PC-9 (cell line): ENCODE data around the gene MFNG. TPM values are rescaled to one million over a fixed set of nuclear protein-coding genes. Genes with fewer than 3 reads are reported as not detected.
A peak's percentile ranks its signal among the peaks of the same experiment; 100 is the strongest.

Experiments used
- BruUV-seq: library from RNA; stranded (reverse); fragments of 400-500 nt; replicated peaks from 2 replicates; lab custom pipeline; 2021; lab: Mats Ljungman, UMichigan
- CTCF ChIA-PET: fragments of 300-600 bp; sonication (Branson Sonifier 250); formaldehyde crosslinking; loops from one replicate; lab custom pipeline; 2022; ENCODE audit warnings: antibody characterized with exemption; lab: Charles Lee
- POLR2A ChIA-PET: fragments of 300-600 bp; sonication (Branson Sonifier 250); formaldehyde crosslinking; loops from one replicate; lab custom pipeline; 2022; ENCODE audit warnings: antibody characterized with exemption; ENCODE audit not compliant: unreplicated experiment; lab: Charles Lee
- DNase-seq, 2 experiments: peaks; one replicate each; pipeline versions ENCODE4 v3.0.0 to v3.0.0-alpha.2; 2015 to 2022; ENCODE audit warnings: mixed read lengths in 1 of 2
- H2AFZ ChIP-seq: fragments of 200-600 bp; sonication (generic); 2 replicates; pipeline ENCODE4 v1.8.1; 2017; ENCODE audit warnings: antibody characterized with exemption
- H3F3A ChIP-seq: fragments of 200-600 bp; sonication (generic); 2 replicates; pipeline ENCODE4 v1.8.1; 2017; ENCODE audit warnings: antibody characterized with exemption, mild to moderate bottlenecking, low read depth; ENCODE audit not compliant: insufficient read depth
- H3K27ac ChIP-seq: fragments of 200-600 bp; sonication (generic); 2 replicates; pipeline ENCODE4 v1.6.1; 2016; ENCODE audit warnings: mixed run types
- H3K27me3 ChIP-seq: fragments of 200-600 bp; sonication (generic); 2 replicates; pipeline ENCODE4 v1.6.1; 2016; ENCODE audit warnings: low read depth, mixed run types; ENCODE audit not compliant: insufficient read depth
- H3K36me3 ChIP-seq: fragments of 200-600 bp; sonication (generic); 2 replicates; pipeline ENCODE4 v1.6.1; 2016; ENCODE audit warnings: low read depth, mixed run types
- H3K4me1 ChIP-seq: fragments of 200-600 bp; sonication (generic); replicated peaks from 2 replicates; pipeline ENCODE4 v1.6.1; 2016; ENCODE audit warnings: mixed run types; ENCODE audit not compliant: insufficient read depth
- H3K4me2 ChIP-seq: fragments of 200-600 bp; sonication (generic); 2 replicates; pipeline ENCODE4 v1.6.1; 2017; ENCODE audit warnings: mixed run types
- H3K4me3 ChIP-seq: fragments of 200-600 bp; sonication (generic); 2 replicates; pipeline ENCODE4 v1.6.1; 2016; ENCODE audit warnings: mixed run types
- H3K79me2 ChIP-seq: fragments of 200-600 bp; sonication (generic); 2 replicates; pipeline ENCODE4 v1.6.1; 2017; ENCODE audit warnings: low read depth, mixed run types
- H3K9me2 ChIP-seq: fragments of 200-600 bp; sonication (generic); 2 replicates; pipeline ENCODE4 v1.8.1; 2017; ENCODE audit warnings: mild to moderate bottlenecking; ENCODE audit not compliant: insufficient read depth
- H3K9me3 ChIP-seq: fragments of 200-600 bp; sonication (generic); 2 replicates; pipeline ENCODE4 v1.8.1; 2016; ENCODE audit warnings: low read depth; ENCODE audit not compliant: insufficient read depth
- H4K20me1 ChIP-seq: fragments of 200-600 bp; sonication (generic); 2 replicates; pipeline ENCODE4 v1.8.1; 2017; ENCODE audit not compliant: insufficient read depth
- CTCF ChIP-seq: fragments of 200-600 bp; sonication (generic); conservative IDR thresholded peaks from 2 replicates; pipeline ENCODE4 v1.6.1; 2017; ENCODE audit warnings: mixed run types, antibody characterized with exemption, mild to moderate bottlenecking, moderate library complexity
- EZH2 ChIP-seq: fragments of 200-600 bp; sonication (generic); IDR thresholded peaks from 2 replicates; pipeline ENCODE4 v1.8.0; 2017; ENCODE audit warnings: antibody characterized with exemption, low read depth
- intact Hi-C: fragments of 100-400 bp; cut with micrococcal nuclease; formaldehyde crosslinking; loops from one replicate; pipeline ENCODE4 v1.10.0; 2022; ENCODE audit not compliant: unreplicated experiment
- total RNA-seq: library from RNA; stranded (reverse); gene quantifications from 2 replicates; pipeline ENCODE4 v1.2.3, GENCODE V29; 2021

MFNG gene
- total RNA-seq, 1 experiment from 2014 or later = 28.1 TPM

DNA sequence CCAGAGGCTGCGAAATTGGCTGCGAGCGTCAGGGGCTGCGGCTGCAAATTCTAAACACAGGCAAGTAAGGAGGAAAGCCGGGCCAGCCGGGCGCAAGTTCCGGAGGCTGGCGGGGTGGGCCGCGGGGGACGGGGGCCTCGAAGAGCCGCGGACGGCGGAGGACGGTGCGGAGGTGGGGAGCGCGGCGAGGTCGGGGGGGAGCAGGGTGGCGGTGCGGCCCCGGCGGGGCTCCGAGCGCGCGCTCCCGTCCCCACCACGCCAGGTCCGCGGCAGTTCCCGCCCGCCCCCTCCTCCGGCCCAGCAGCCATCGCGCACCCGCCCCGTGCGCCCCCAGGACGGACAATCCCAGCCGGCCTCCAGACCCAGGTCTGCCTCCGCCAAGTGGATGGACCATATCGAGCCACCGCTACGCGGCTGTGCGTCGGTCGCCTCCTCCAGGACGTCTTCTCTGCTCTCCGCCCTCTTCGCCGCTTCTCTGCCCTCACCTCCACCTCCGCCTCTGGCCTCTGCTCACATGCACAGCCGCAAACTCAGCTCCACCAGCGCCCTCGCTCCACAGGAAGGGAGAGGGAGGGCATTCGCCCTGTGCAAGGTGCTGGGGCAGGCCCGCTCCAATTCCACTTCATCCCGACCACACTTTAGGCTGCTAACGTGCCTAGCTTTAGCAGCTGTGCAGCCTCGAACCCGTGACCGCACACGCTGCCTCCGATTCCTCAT lies 66.1 kb downstream of the MFNG start:
- peaks cover 28% of the 10 kb centered on the region; the same call in 1 of the 2 replicates for H3F3A ChIP-seq
- H3K4me3 ChIP-seq = peak overlapping the region; percentile 60
- peaks cover 23% of the 10 kb centered on the region for H3K4me1 ChIP-seq
- DNase-seq = peak; percentile 60 to 64
- ChIA-PET CTCF (interaction anchor here (0.9 to 1.0 kb wide), 2 partner anchors 102 to 172 kb away, joined by 3 to 5 read pairs; no protein-coding TSS in a partner anchor), POLR2A (interaction anchor here (0.5 kb wide), 1 partner anchor 93 kb away, joined by 3 read pairs; no protein-coding TSS in a partner anchor)
- no peaks in the 10 kb centered on the region for H3K9me3 ChIP-seq
- intact Hi-C loops = no loop called here
- no peaks in the 10 kb centered on the region for H3K9me2 ChIP-seq
- H3K27me3 ChIP-seq = no peaks in the 10 kb centered on the region
- H3K27ac ChIP-seq = no peak overlapping the region
- H2AFZ ChIP-seq = peak overlapping the region; percentile 88
- no TSS peak for BruUV-seq
- H3K79me2 ChIP-seq = peaks cover 41% of the 10 kb centered on the region
- H4K20me1 ChIP-seq = no peaks in the 10 kb centered on the region; the same call in 1 of the 2 replicates
- no peaks in the 10 kb centered on the region for H3K36me3 ChIP-seq
- TF ChIP-seq CTCF (no peak), EZH2 (no peak)
- peak overlapping the region; percentile 82 for H3K4me2 ChIP-seq

DNA sequence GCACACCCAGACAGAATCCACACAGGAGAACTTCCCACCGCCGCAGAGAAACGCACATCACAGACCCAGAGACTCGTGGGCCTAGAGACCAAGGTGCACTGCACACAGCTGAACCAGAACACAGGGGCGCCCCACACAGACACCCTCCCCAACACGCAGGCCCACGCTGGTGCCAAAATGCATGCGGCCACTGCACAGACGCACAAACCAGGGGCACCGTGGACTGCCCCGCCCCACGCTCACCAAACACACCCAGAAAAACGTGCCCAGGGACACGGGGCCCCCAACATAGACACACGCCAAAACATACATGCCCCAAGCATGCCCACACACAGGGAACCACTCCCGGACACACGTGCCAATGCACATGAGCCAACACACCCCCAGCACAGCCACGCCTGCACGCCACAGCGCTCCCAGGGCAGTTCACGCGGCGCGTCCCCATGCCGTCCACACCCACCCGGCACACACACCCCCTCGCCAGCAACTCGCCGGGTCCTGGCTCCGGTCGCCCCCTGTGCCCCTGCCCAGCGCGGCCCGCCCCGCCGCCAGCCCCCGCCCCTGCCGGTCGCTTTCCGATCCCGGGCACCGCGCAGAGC lies 66.7 kb downstream of the MFNG start:
- intact Hi-C loops = no loop called here
- no TSS peak for BruUV-seq
- peaks cover 24% of the 10 kb centered on the region; the same call in 1 of the 2 replicates for H3F3A ChIP-seq
- peak overlapping the region; percentile 60 for H3K4me3 ChIP-seq
- peak overlapping the region; percentile 88 for H2AFZ ChIP-seq
- no peaks in the 10 kb centered on the region for H3K9me2 ChIP-seq
- no peak for DNase-seq
- no peaks in the 10 kb centered on the region for H3K9me3 ChIP-seq
- no peaks in the 10 kb centered on the region; the same call in 1 of the 2 replicates for H4K20me1 ChIP-seq
- ChIA-PET CTCF (no interaction called here), POLR2A (no interaction called here)
- H3K4me1 ChIP-seq = peaks cover 23% of the 10 kb centered on the region
- peaks cover 45% of the 10 kb centered on the region for H3K79me2 ChIP-seq
- no peaks in the 10 kb centered on the region for H3K27me3 ChIP-seq
- TF ChIP-seq EZH2 = no peak
- no peak overlapping the region for H3K27ac ChIP-seq
- peak overlapping the region; percentile 82 for H3K4me2 ChIP-seq
- H3K36me3 ChIP-seq = no peaks in the 10 kb centered on the region

Other genes with a start within 250 kb of the MFNG start
- 79.9 and 90.5 TPM in 2 replicates for gene RAC2, start 242.1 kb downstream of the MFNG start, total RNA-seq
- gene CYTH4, start 203.9 kb downstream of the MFNG start, total RNA-seq = not detected in 2 replicates
- 30.8 and 36.6 TPM in 2 replicates for gene ELFN2, start 58.9 kb downstream of the MFNG start, total RNA-seq
- 63.9 and 76.7 TPM in 2 replicates for gene CARD10, start 33.0 kb upstream of the MFNG start, total RNA-seq
- 94.0 and 110 TPM in 2 replicates for gene CDC42EP1, start 74.1 kb upstream of the MFNG start, total RNA-seq
- not detected in 2 replicates for gene LGALS2, start 93.7 kb upstream of the MFNG start, total RNA-seq
- gene GGA1, start 122.5 kb upstream of the MFNG start, total RNA-seq = 99.2 and 102 TPM in 2 replicates
- 52.1 and 60.5 TPM in 2 replicates for gene SH3BP1, start 153.3 kb upstream of the MFNG start, total RNA-seq
- gene PDXP, start 172.3 kb upstream of the MFNG start, total RNA-seq = 10.9 and 13.5 TPM in 2 replicates
- 734 and 791 TPM in 2 replicates for gene LGALS1, start 189.3 kb upstream of the MFNG start, total RNA-seq
- gene NOL12, start 200.0 kb upstream of the MFNG start, total RNA-seq = 42.1 and 44.3 TPM in 2 replicates
- gene TRIOBP, start 210.7 kb upstream of the MFNG start, total RNA-seq = 170 and 172 TPM in 2 replicates